Measurements from ENCODE around the gene TMC3. TPM values are rescaled to one million over a fixed set of nuclear protein-coding genes. Genes with fewer than 3 reads are reported as not detected.

The TMC3 gene
- total and polyA plus RNA-seq, 2 of the 13 experiments (the other 11 are each of a cell fraction or from before 2014, with no cell fraction given), result not detected

DNA sequence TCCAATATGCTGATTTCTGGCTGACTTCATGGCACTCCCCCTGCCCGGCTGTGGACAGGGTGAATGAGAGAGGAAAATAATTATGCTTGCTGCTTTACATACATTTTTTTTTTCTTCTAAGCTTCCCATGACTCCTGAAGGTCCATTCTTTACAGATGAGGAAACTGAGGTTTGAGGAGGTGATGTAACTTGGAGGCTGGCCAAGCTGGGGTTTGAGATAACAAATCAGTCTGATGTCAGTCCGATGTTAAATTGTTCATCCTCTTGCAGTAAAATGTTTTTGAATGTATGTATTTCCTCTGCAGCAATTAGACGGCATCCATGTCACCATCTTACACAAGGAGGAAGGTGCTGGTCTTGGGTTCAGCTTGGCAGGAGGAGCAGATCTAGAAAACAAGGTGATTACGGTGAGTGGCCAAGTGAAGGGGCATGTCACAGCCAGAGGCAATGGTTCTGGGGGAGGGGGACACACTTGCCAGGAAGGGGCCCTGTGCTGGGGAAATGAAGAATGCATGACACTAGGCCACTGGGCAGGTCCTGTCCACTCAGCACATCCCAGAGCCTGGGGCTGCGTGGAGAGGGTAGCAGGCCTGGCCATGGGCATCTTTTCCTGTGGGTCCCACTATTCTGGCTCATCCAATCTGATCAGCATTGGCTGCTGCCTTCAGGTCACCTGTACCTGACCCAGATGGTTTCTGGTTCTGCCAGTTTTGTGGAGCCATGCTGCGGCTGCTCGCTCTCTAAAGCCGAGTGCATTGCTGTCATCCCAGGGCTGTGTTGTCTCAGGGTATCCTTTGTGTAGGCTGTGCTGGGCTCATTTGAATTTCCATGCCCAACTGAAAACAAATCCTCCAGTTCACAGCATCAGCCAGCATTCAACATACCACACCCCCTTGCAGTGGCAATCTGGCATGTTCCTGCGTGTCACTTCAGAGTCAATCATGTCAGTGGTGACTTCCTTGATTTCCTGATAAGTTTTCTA is 70.5 kb downstream of the TMC3 start:
- no peak for FAIRE-seq
- H3K4me3 ChIP-seq (replicated peaks in 1 of 3; ENCODE audit: insufficient read depth in 1 of 3, low read depth in 2 of 3, low read length in 3 of 3), result no peak overlapping the region
- H4K20me1 ChIP-seq (ENCODE audit: insufficient read depth, low read length), result no peaks in the 10 kb centered on the region
- ChIA-PET CTCF (ENCODE audit: low intra/inter-chr PET ratio, low total read pairs) (no interaction called here), POLR2A (no interaction called here)
- no peaks in the 10 kb centered on the region for H3K4me1 ChIP-seq (ENCODE audit: insufficient read depth, low read length)
- in situ Hi-C loops (cut with HindIII; ENCODE audit: extremely low pct_ligation_motif_present, low pct_unique_long_range_greater_than_20kb), result no loop called here
- no peak overlapping the region for H3K27ac ChIP-seq (ENCODE audit: extremely low read length, insufficient read depth, low read length)
- no peak for TF ChIP-seq ZNF234 (CRISPR knock-in tag; conservative IDR thresholded peaks at IDR 0.05)
- no peak for TF ChIP-seq CBX1 (IDR thresholded peaks at IDR 0.05; ENCODE audit: low read depth)
- no peak for TF ChIP-seq POLR2AphosphoS2 (IDR thresholded peaks at IDR 0.05; ENCODE audit: low read depth, low read length)
- no peak for TF ChIP-seq ZNF260 (CRISPR knock-in tag; IDR thresholded peaks at IDR 0.05; ENCODE audit: borderline replicate concordance, low read depth)
- no peak for TF ChIP-seq ZNF225 (CRISPR knock-in tag; IDR thresholded peaks at IDR 0.05)
- no peak for TF ChIP-seq EED (CRISPR knock-in tag; IDR thresholded peaks at IDR 0.05)
- TF ChIP-seq, protein P1, sequence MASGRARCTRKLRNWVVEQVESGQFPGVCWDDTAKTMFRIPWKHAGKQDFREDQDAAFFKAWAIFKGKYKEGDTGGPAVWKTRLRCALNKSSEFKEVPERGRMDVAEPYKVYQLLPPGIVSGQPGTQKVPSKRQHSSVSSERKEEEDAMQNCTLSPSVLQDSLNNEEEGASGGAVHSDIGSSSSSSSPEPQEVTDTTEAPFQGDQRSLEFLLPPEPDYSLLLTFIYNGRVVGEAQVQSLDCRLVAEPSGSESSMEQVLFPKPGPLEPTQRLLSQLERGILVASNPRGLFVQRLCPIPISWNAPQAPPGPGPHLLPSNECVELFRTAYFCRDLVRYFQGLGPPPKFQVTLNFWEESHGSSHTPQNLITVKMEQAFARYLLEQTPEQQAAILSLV (CRISPR knock-in tag; IDR thresholded peaks at IDR 0.05; ENCODE audit: borderline replicate concordance), result no peak
- no peak for TF ChIP-seq ZNF460 (CRISPR knock-in tag; IDR thresholded peaks at IDR 0.05; ENCODE audit: borderline replicate concordance)
- no peak for TF ChIP-seq ZNF343 (CRISPR knock-in tag; IDR thresholded peaks at IDR 0.05)
- TF ChIP-seq, protein P2, sequence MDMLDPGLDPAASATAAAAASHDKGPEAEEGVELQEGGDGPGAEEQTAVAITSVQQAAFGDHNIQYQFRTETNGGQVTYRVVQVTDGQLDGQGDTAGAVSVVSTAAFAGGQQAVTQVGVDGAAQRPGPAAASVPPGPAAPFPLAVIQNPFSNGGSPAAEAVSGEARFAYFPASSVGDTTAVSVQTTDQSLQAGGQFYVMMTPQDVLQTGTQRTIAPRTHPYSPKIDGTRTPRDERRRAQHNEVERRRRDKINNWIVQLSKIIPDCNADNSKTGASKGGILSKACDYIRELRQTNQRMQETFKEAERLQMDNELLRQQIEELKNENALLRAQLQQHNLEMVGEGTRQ (IDR thresholded peaks at IDR 0.05; ENCODE audit: low read depth, low read length), result no peak
- TF ChIP-seq, protein P2 (CRISPR knock-in tag; IDR thresholded peaks at IDR 0.05; ENCODE audit: borderline replicate concordance), result no peak
- no peak for TF ChIP-seq IKZF4 (CRISPR knock-in tag; IDR thresholded peaks at IDR 0.05; ENCODE audit: borderline replicate concordance, low read depth, not compliant biosample characterization)
- no peak for TF ChIP-seq ZNF772 (CRISPR knock-in tag; IDR thresholded peaks at IDR 0.05)
- TF ChIP-seq, protein P3, sequence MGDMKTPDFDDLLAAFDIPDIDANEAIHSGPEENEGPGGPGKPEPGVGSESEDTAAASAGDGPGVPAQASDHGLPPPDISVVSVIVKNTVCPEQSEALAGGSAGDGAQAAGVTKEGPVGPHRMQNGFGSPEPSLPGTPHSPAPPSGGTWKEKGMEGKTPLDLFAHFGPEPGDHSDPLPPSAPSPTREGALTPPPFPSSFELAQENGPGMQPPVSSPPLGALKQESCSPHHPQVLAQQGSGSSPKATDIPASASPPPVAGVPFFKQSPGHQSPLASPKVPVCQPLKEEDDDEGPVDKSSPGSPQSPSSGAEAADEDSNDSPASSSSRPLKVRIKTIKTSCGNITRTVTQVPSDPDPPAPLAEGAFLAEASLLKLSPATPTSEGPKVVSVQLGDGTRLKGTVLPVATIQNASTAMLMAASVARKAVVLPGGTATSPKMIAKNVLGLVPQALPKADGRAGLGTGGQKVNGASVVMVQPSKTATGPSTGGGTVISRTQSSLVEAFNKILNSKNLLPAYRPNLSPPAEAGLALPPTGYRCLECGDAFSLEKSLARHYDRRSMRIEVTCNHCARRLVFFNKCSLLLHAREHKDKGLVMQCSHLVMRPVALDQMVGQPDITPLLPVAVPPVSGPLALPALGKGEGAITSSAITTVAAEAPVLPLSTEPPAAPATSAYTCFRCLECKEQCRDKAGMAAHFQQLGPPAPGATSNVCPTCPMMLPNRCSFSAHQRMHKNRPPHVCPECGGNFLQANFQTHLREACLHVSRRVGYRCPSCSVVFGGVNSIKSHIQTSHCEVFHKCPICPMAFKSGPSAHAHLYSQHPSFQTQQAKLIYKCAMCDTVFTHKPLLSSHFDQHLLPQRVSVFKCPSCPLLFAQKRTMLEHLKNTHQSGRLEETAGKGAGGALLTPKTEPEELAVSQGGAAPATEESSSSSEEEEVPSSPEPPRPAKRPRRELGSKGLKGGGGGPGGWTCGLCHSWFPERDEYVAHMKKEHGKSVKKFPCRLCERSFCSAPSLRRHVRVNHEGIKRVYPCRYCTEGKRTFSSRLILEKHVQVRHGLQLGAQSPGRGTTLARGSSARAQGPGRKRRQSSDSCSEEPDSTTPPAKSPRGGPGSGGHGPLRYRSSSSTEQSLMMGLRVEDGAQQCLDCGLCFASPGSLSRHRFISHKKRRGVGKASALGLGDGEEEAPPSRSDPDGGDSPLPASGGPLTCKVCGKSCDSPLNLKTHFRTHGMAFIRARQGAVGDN (CRISPR knock-in tag; IDR thresholded peaks at IDR 0.05), result no peak
- intact Hi-C loops (cut with micrococcal nuclease; ENCODE audit: unreplicated experiment), result no loop called here
- ATAC-seq, result no peak
- H3K27me3 ChIP-seq (ENCODE audit: control insufficient read depth in 1 of 2, insufficient read depth in 2 of 2, low read length in 2 of 2), result peaks cover 0 to 27% of the 10 kb centered on the region in 2 experiments; a peak in 2 of 5 replicates
- no peak overlapping the region for H2AFZ ChIP-seq (ENCODE audit: low read length)
- no peak overlapping the region for H3K9ac ChIP-seq (ENCODE audit: insufficient read depth, low read depth, low read length)
- no peak for DNase-seq (ENCODE audit: low spot score)
- no peaks in the 10 kb centered on the region for H3K36me3 ChIP-seq (replicated peaks in 1 of 2; ENCODE audit: control insufficient read depth in 1 of 2, insufficient read depth in 2 of 2, low read length in 2 of 2)
- no peak overlapping the region for H3K4me2 ChIP-seq (ENCODE audit: low read depth, low read length)
- H3K79me2 ChIP-seq (ENCODE audit: insufficient read depth, low read length), result no peaks in the 10 kb centered on the region
- BruUV-seq (replicated peaks), result no TSS peak
- H3K9me3 ChIP-seq (ENCODE audit: low read length), result no peaks in the 10 kb centered on the region
- 51% methylated on average over 8 of the region's 9 CpGs for WGBS (ENCODE audit: low lambda C conversion rate)

Measured in HepG2 (cell line).